ENCODE measurements around the gene IL10RB. TPM values are rescaled to one million over a fixed set of nuclear protein-coding genes. Genes with fewer than 3 reads are reported as not detected.

The IL10RB gene
- total and polyA plus RNA-seq, 2 of the 8 experiments (the other 6 are each of a cell fraction or from before 2014, with no cell fraction given), result 2.7 to 3.2 TPM

- TF ChIP-seq TCF12 (IDR thresholded peaks at IDR 0.05; ENCODE audit: low read depth, low read length) (no peak), TAF1 (IDR thresholded peaks at IDR 0.05; ENCODE audit: low read depth, low read length) (no peak), SP1 (IDR thresholded peaks at IDR 0.05; ENCODE audit: low read depth, low read length) (no peak), NANOG (IDR thresholded peaks at IDR 0.05; ENCODE audit: insufficient read depth, low read depth, low read length, poor library complexity, severe bottlenecking) (no peak), RXRA (IDR thresholded peaks at IDR 0.05; ENCODE audit: insufficient read depth, low read depth, low read length) (no peak), CBX8 (IDR thresholded peaks at IDR 0.05; ENCODE audit: borderline replicate concordance, low read depth, low read length) (no peak), EP300 (IDR thresholded peaks at IDR 0.05; ENCODE audit: borderline replicate concordance in 1 of 2, low read depth in 2 of 2, low read length in 2 of 2) (no peak), BRCA1 (IDR thresholded peaks at IDR 0.05; ENCODE audit: low read depth, low read length) (no peak), ATF3 (IDR thresholded peaks at IDR 0.05; ENCODE audit: insufficient read depth, low read depth, low read length) (no peak)
Observed at GRCh38 chr21:33305344-33305671, 39.1 kb downstream of the IL10RB start (continued).

All from H1 (cell line).